WTC11 (cell line): ENCODE measurements around the gene NFKB1. TPM values are rescaled to one million over a fixed set of nuclear protein-coding genes. Genes with fewer than 3 reads are reported as not detected.

ENCODE experiments used
- ATAC-seq: fragments of 200-7000 bp; cut with Tn5 transposase; 2 replicates; pipeline ENCODE4 v1.10.0; 2021; ENCODE audit warnings: mild to moderate bottlenecking, moderate library complexity
- CTCF ChIA-PET: fragments of 300-600 bp; sonication (Branson Sonifier 250); formaldehyde crosslinking; loops from one replicate; lab custom pipeline; 2021; ENCODE audit warnings: antibody characterized with exemption; lab: Charles Lee
- POLR2A ChIA-PET: fragments of 350-600 bp; sonication (Branson Sonifier 250); formaldehyde crosslinking; loops from one replicate; lab custom pipeline; 2021; ENCODE audit warnings: antibody characterized with exemption; lab: Charles Lee
- DNase-seq: peaks from one replicate; pipeline ENCODE4 v3.0.0; 2021; ENCODE audit warnings: low spot score
- H3K27ac Mint-ChIP-seq: 2 replicates; pipeline ENCODE4 v1.8.0; 2021; ENCODE audit warnings: mixed read lengths
- H3K27me3 Mint-ChIP-seq: 2 replicates; pipeline ENCODE4 v1.8.0; 2021; ENCODE audit warnings: low read depth, mild to moderate bottlenecking, moderate library complexity, mixed read lengths
- H3K36me3 Mint-ChIP-seq: 2 replicates; pipeline ENCODE4 v1.8.0; 2021; ENCODE audit warnings: mixed read lengths
- H3K4me1 Mint-ChIP-seq: 2 replicates; pipeline ENCODE4 v1.8.0; 2022; ENCODE audit warnings: mixed read lengths
- H3K4me3 Mint-ChIP-seq: 2 replicates; pipeline ENCODE4 v1.8.0; 2021; ENCODE audit warnings: mild to moderate bottlenecking, moderate library complexity, mixed read lengths
- H3K9me3 Mint-ChIP-seq: 2 replicates; pipeline ENCODE4 v1.8.0; 2021; ENCODE audit warnings: mixed read lengths
- CREB1 ChIP-seq: sonication (generic); formaldehyde crosslinking; IDR thresholded peaks from 2 replicates; pipeline ENCODE4 v1.8.0; 2023; ENCODE audit warnings: mild to moderate bottlenecking, missing genetic modification reagents
- EMX1 ChIP-seq: fragments of 250-450 bp; sonication (Bioruptor Pico); IDR thresholded peaks from 2 replicates; pipeline ENCODE4 v1.8.0; 2021; ENCODE audit warnings: mild to moderate bottlenecking
- FOXP1 ChIP-seq: sonication (generic); formaldehyde crosslinking; IDR thresholded peaks from 2 replicates; pipeline ENCODE4 v1.8.0; 2022; ENCODE audit warnings: missing genetic modification reagents, mild to moderate bottlenecking, moderate library complexity, borderline replicate concordance
- GABPB1 ChIP-seq: sonication (generic); formaldehyde crosslinking; IDR thresholded peaks from 2 replicates; pipeline ENCODE4 v1.8.1; 2023; ENCODE audit warnings: mild to moderate bottlenecking, missing genetic modification reagents
- JAZF1 ChIP-seq: fragments of 250-450 bp; sonication (Bioruptor Pico); IDR thresholded peaks from 2 replicates; pipeline ENCODE4 v1.9.0; 2021; ENCODE audit warnings: moderate library complexity, mild to moderate bottlenecking, inconsistent platforms
- MXD4 ChIP-seq: fragments of 250-450 bp; sonication (Bioruptor Pico); IDR thresholded peaks from 2 replicates; pipeline ENCODE4 v1.8.0; 2021; ENCODE audit warnings: mild to moderate bottlenecking, moderate library complexity, borderline replicate concordance
- MYBL2 ChIP-seq: sonication (generic); formaldehyde crosslinking; IDR thresholded peaks from 2 replicates; pipeline ENCODE4 v1.8.1; 2023; ENCODE audit warnings: mild to moderate bottlenecking, moderate library complexity, missing genetic modification reagents
- NR1H2 ChIP-seq: sonication (generic); formaldehyde crosslinking; IDR thresholded peaks from 2 replicates; pipeline ENCODE4 v1.9.0; 2021; ENCODE audit warnings: mild to moderate bottlenecking, moderate library complexity, missing genetic modification reagents
- RELA ChIP-seq: sonication (generic); formaldehyde crosslinking; IDR thresholded peaks from 2 replicates; pipeline ENCODE4 v1.8.1; 2022; ENCODE audit warnings: missing genetic modification reagents, mild to moderate bottlenecking, borderline replicate concordance
- SOX15 ChIP-seq: fragments of 250-450 bp; sonication (Bioruptor Pico); IDR thresholded peaks from 2 replicates; pipeline ENCODE4 v1.9.0; 2021; ENCODE audit warnings: mild to moderate bottlenecking
- SP1 ChIP-seq: sonication (generic); formaldehyde crosslinking; conservative IDR thresholded peaks from 2 replicates; pipeline ENCODE4 v1.8.1; 2022; ENCODE audit warnings: missing genetic modification reagents
- TP53 ChIP-seq: sonication (generic); formaldehyde crosslinking; IDR thresholded peaks from 2 replicates; pipeline ENCODE4 v1.8.1; 2023; ENCODE audit warnings: mild to moderate bottlenecking, missing genetic modification reagents
- ZNF121 ChIP-seq: sonication (generic); formaldehyde crosslinking; IDR thresholded peaks from 2 replicates; pipeline ENCODE4 v1.8.0; 2023; ENCODE audit warnings: missing genetic modification reagents
- ZNF671 ChIP-seq: fragments of 250-450 bp; sonication (Bioruptor Pico); IDR thresholded peaks from 2 replicates; pipeline ENCODE4 v1.8.0; 2021; ENCODE audit warnings: mild to moderate bottlenecking
- total RNA-seq: library from RNA; stranded (reverse); gene quantifications from 3 replicates; pipeline ENCODE4 v1.2.3, GENCODE V29; 2021
- TF ChIP-seq, protein P1 (sequence below): sonication (generic); formaldehyde crosslinking; IDR thresholded peaks from 2 replicates; pipeline ENCODE4 v1.8.1; 2023; ENCODE audit warnings: mild to moderate bottlenecking, missing genetic modification reagents
- TF ChIP-seq, protein P2 (sequence below): fragments of 250-450 bp; sonication (Bioruptor Pico); conservative IDR thresholded peaks from 2 replicates; pipeline ENCODE4 v1.9.0; 2021; ENCODE audit warnings: mild to moderate bottlenecking
- TF ChIP-seq, protein P3 (sequence below): sonication (generic); formaldehyde crosslinking; IDR thresholded peaks from 2 replicates; pipeline ENCODE4 v1.8.1; 2023; ENCODE audit warnings: mild to moderate bottlenecking, missing genetic modification reagents
- TF ChIP-seq, protein P4 (sequence below): sonication (generic); formaldehyde crosslinking; IDR thresholded peaks from 2 replicates; pipeline ENCODE4 v1.8.1; 2022; ENCODE audit warnings: mild to moderate bottlenecking, missing genetic modification reagents, moderate library complexity, borderline replicate concordance
- TF ChIP-seq, protein P5 (sequence below): sonication (generic); formaldehyde crosslinking; conservative IDR thresholded peaks from 2 replicates; pipeline ENCODE4 v1.8.1; 2023; ENCODE audit warnings: mild to moderate bottlenecking, low read depth, missing genetic modification reagents, moderate library complexity
- TF ChIP-seq, protein P6 (sequence below): sonication (generic); formaldehyde crosslinking; IDR thresholded peaks from 2 replicates; pipeline ENCODE4 v1.8.0; 2023; ENCODE audit warnings: mild to moderate bottlenecking, missing genetic modification reagents

Gene NFKB1
- total RNA-seq, 1 experiment from 2014 or later, result 5.6 TPM

DNA sequence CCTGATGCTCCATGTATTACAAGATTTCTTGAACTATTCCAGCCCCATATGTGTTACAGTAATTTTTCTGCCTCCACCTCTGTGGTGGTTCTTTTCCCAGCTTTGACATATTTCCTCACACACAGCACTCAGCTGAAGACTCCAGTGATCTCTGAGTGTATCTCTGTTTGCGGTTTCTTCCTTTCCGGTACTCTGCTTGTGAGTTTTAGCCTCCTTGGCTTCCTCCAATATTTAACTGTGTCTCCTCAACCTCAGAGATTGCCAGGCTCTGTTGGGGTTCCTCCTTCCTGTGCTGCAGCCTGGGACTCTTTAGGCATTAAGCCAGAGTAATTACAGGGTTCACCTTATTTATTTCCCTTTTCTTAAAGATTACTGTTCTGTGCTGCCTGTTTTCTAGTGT lies 73.2 kb downstream of the NFKB1 start:
- TF ChIP-seq SP1 (CRISPR knock-in tag) (no peak), GABPB1 (CRISPR knock-in tag) (no peak), CREB1 (CRISPR knock-in tag) (no peak), JAZF1 (CRISPR knock-in tag) (no peak), FOXP1 (CRISPR knock-in tag) (no peak), ZNF121 (CRISPR knock-in tag) (no peak), MXD4 (CRISPR knock-in tag) (no peak), TP53 (no peak), MYBL2 (no peak), RELA (CRISPR knock-in tag) (no peak), EMX1 (CRISPR knock-in tag) (no peak), NR1H2 (no peak), ZNF671 (CRISPR knock-in tag) (no peak), SOX15 (CRISPR knock-in tag) (no peak)
- TF ChIP-seq, protein P1, sequence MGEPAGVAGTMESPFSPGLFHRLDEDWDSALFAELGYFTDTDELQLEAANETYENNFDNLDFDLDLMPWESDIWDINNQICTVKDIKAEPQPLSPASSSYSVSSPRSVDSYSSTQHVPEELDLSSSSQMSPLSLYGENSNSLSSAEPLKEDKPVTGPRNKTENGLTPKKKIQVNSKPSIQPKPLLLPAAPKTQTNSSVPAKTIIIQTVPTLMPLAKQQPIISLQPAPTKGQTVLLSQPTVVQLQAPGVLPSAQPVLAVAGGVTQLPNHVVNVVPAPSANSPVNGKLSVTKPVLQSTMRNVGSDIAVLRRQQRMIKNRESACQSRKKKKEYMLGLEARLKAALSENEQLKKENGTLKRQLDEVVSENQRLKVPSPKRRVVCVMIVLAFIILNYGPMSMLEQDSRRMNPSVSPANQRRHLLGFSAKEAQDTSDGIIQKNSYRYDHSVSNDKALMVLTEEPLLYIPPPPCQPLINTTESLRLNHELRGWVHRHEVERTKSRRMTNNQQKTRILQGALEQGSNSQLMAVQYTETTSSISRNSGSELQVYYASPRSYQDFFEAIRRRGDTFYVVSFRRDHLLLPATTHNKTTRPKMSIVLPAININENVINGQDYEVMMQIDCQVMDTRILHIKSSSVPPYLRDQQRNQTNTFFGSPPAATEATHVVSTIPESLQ (CRISPR knock-in tag), result no peak
- TF ChIP-seq, protein P2, sequence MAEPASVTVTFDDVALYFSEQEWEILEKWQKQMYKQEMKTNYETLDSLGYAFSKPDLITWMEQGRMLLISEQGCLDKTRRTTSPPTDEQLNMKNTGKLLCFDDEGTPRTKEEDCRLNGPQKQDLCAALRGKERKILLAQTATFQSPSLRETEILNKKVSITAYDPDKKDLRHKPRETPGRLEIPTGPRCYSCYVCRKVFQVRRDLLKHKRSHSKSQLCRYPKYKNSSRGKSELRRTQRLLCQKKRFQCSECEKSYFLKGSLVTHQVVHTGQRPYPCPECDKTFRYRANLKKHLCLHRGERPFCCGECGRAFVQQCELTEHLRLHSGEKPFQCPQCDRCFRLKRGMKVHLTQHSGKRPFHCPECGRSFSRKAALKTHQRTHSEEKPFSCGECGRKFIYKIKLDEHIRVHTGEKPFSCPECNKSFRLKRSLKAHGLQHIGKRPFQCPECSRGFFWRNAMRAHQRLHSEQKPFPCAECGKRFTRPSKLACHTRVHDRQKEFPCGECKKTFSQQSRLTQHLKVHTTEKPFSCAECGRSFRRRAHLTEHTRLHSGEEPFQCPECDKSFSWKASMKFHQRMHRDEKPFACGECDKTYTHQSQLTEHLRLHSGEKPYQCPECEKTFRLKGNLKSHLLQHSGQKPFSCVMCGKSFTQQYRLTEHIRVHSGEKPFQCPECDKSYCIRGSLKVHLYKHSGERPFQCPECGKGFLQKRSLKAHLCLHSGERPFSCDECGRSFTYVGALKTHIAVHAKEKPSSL (CRISPR knock-in tag), result no peak
- TF ChIP-seq, protein P3, sequence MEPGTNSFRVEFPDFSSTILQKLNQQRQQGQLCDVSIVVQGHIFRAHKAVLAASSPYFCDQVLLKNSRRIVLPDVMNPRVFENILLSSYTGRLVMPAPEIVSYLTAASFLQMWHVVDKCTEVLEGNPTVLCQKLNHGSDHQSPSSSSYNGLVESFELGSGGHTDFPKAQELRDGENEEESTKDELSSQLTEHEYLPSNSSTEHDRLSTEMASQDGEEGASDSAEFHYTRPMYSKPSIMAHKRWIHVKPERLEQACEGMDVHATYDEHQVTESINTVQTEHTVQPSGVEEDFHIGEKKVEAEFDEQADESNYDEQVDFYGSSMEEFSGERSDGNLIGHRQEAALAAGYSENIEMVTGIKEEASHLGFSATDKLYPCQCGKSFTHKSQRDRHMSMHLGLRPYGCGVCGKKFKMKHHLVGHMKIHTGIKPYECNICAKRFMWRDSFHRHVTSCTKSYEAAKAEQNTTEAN (CRISPR knock-in tag), result no peak
- TF ChIP-seq, protein P4, sequence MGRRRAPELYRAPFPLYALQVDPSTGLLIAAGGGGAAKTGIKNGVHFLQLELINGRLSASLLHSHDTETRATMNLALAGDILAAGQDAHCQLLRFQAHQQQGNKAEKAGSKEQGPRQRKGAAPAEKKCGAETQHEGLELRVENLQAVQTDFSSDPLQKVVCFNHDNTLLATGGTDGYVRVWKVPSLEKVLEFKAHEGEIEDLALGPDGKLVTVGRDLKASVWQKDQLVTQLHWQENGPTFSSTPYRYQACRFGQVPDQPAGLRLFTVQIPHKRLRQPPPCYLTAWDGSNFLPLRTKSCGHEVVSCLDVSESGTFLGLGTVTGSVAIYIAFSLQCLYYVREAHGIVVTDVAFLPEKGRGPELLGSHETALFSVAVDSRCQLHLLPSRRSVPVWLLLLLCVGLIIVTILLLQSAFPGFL (CRISPR knock-in tag), result no peak
- TF ChIP-seq, protein P5, sequence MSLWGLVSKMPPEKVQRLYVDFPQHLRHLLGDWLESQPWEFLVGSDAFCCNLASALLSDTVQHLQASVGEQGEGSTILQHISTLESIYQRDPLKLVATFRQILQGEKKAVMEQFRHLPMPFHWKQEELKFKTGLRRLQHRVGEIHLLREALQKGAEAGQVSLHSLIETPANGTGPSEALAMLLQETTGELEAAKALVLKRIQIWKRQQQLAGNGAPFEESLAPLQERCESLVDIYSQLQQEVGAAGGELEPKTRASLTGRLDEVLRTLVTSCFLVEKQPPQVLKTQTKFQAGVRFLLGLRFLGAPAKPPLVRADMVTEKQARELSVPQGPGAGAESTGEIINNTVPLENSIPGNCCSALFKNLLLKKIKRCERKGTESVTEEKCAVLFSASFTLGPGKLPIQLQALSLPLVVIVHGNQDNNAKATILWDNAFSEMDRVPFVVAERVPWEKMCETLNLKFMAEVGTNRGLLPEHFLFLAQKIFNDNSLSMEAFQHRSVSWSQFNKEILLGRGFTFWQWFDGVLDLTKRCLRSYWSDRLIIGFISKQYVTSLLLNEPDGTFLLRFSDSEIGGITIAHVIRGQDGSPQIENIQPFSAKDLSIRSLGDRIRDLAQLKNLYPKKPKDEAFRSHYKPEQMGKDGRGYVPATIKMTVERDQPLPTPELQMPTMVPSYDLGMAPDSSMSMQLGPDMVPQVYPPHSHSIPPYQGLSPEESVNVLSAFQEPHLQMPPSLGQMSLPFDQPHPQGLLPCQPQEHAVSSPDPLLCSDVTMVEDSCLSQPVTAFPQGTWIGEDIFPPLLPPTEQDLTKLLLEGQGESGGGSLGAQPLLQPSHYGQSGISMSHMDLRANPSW (CRISPR knock-in tag), result no peak
- TF ChIP-seq, protein P6, sequence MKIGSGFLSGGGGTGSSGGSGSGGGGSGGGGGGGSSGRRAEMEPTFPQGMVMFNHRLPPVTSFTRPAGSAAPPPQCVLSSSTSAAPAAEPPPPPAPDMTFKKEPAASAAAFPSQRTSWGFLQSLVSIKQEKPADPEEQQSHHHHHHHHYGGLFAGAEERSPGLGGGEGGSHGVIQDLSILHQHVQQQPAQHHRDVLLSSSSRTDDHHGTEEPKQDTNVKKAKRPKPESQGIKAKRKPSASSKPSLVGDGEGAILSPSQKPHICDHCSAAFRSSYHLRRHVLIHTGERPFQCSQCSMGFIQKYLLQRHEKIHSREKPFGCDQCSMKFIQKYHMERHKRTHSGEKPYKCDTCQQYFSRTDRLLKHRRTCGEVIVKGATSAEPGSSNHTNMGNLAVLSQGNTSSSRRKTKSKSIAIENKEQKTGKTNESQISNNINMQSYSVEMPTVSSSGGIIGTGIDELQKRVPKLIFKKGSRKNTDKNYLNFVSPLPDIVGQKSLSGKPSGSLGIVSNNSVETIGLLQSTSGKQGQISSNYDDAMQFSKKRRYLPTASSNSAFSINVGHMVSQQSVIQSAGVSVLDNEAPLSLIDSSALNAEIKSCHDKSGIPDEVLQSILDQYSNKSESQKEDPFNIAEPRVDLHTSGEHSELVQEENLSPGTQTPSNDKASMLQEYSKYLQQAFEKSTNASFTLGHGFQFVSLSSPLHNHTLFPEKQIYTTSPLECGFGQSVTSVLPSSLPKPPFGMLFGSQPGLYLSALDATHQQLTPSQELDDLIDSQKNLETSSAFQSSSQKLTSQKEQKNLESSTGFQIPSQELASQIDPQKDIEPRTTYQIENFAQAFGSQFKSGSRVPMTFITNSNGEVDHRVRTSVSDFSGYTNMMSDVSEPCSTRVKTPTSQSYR (CRISPR knock-in tag), result no peak
- CTCF ChIA-PET, result no interaction called here
- Mint-ChIP-seq H3K9me3 (peaks cover 5% of the 10 kb centered on the region), H3K27me3 (no peaks in the 10 kb centered on the region), H3K27ac (peak overlapping the region; percentile 21; the same call in 1 of the 2 replicates), H3K4me1 (peaks cover 17% of the 10 kb centered on the region), H3K4me3 (no peak overlapping the region), H3K36me3 (peaks cover 5% of the 10 kb centered on the region; the same call in 1 of the 2 replicates)
- DNase-seq (no peak), ATAC-seq (no peak)
- POLR2A ChIA-PET, result no interaction called here
